ENCODE measurements around the gene FAR2. TPM values are rescaled to one million over a fixed set of nuclear protein-coding genes. Genes with fewer than 3 reads are reported as not detected.
"Not testable (repeated sequence)": the region's sequence is repeated elsewhere in the genome, so short reads cannot be mapped to it uniquely, and the experiment has no call there.

Gene FAR2
- total RNA-seq, 1 experiment from 2014 or later = 22.1 TPM

DNA sequence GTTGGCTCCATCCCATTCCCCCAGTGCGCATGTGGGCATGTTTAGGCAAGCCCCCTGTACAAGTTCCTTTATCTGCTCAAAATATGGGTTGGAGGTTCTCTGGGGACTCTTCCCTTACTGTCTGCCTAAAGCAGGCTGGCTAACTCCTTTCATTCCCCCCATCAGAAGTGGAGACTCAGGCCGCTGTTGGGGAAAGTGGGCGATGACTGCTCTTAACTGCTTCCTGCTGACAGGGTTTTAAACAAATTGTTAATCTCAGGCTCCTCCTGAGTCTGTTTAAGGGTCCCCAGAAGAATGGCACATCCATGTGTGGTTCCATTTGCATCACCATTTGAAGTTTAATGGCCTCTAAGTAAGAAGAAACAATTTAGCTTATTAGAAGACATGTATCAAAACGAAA lies 15.4 kb upstream of the FAR2 start:
- H2BK120ac ChIP-seq (ENCODE audit: low read depth, low read length, poor library complexity, severe bottlenecking) = no peak overlapping the region
- H3K23ac ChIP-seq (ENCODE audit: insufficient read length, low read depth, low read length) = no peak overlapping the region
- TF ChIP-seq, protein P1, sequence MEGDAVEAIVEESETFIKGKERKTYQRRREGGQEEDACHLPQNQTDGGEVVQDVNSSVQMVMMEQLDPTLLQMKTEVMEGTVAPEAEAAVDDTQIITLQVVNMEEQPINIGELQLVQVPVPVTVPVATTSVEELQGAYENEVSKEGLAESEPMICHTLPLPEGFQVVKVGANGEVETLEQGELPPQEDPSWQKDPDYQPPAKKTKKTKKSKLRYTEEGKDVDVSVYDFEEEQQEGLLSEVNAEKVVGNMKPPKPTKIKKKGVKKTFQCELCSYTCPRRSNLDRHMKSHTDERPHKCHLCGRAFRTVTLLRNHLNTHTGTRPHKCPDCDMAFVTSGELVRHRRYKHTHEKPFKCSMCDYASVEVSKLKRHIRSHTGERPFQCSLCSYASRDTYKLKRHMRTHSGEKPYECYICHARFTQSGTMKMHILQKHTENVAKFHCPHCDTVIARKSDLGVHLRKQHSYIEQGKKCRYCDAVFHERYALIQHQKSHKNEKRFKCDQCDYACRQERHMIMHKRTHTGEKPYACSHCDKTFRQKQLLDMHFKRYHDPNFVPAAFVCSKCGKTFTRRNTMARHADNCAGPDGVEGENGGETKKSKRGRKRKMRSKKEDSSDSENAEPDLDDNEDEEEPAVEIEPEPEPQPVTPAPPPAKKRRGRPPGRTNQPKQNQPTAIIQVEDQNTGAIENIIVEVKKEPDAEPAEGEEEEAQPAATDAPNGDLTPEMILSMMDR (conservative IDR thresholded peaks at IDR 0.05) = no peak
- H3K56ac ChIP-seq (ENCODE audit: insufficient read length, low read depth, low read length) = no peak overlapping the region
- H3K4me2 ChIP-seq (ENCODE audit: insufficient read depth, insufficient read length, low read length) = no peak overlapping the region
- no peak overlapping the region for H3K4ac ChIP-seq (ENCODE audit: low read depth, low read length)
- no peaks in the 10 kb centered on the region for H4K20me1 ChIP-seq (ENCODE audit: control insufficient read depth, insufficient read depth, insufficient read length)
- no peaks in the 10 kb centered on the region for H3K27me3 ChIP-seq (ENCODE audit: insufficient read depth, low read length)
- H3K9me3 ChIP-seq (ENCODE audit: control insufficient read depth, low read depth, low read length) = peaks cover 4% of the 10 kb centered on the region
- no peak overlapping the region for H4K91ac ChIP-seq (ENCODE audit: insufficient read length, low read depth, low read length)
- no peak overlapping the region for H2AK5ac ChIP-seq (ENCODE audit: insufficient read length, low read length)
- H4K8ac ChIP-seq (replicated peaks; ENCODE audit: insufficient read length, low read depth, low read length) = no peak overlapping the region
- no peaks in the 10 kb centered on the region for H3K79me2 ChIP-seq (ENCODE audit: insufficient read depth, low read length)
- no peak overlapping the region for H3K18ac ChIP-seq (ENCODE audit: insufficient read length, low read depth, low read length)
- no peak overlapping the region for H2BK20ac ChIP-seq (ENCODE audit: low read depth, low read length, poor library complexity, severe bottlenecking)
- H3K14ac ChIP-seq (ENCODE audit: insufficient read depth, low read length) = no peak overlapping the region
- H2BK12ac ChIP-seq (ENCODE audit: insufficient read length, low read depth, low read length) = no peak overlapping the region
- peak overlapping the region in 2 of 3 experiments; percentile 74 to 80; a peak in 4 of 7 replicates for H3K27ac Mint-ChIP-seq
- H2BK5ac ChIP-seq (ENCODE audit: insufficient read length, low read length) = no peak overlapping the region
- no peak overlapping the region for H2AFZ ChIP-seq (ENCODE audit: low read length)
- H3T11ph ChIP-seq (ENCODE audit: low read length) = no peak overlapping the region
- H3K4me1 Mint-ChIP-seq = peaks cover 14 to 16% of the 10 kb centered on the region in 2 experiments
- H3K4me3 Mint-ChIP-seq = peak overlapping the region in 1 of 2 experiments; percentile 5; a peak in 1 of 5 replicates
- no CpG with 5 or more reads among the region's 4 CpGs for WGBS (ENCODE audit: extremely low coverage, insufficient read length, low lambda C conversion rate)
- no peaks in the 10 kb centered on the region for H3K23me2 ChIP-seq (ENCODE audit: insufficient read length, low read depth, low read length, poor library complexity, severe bottlenecking)
- no peaks in the 10 kb centered on the region for H3K4me1 ChIP-seq (ENCODE audit: insufficient read depth, low read length)
- H3K27ac ChIP-seq (ENCODE audit: insufficient read length, low read depth, low read length) = no peak overlapping the region
- no peaks in the 10 kb centered on the region for H3K79me1 ChIP-seq (ENCODE audit: insufficient read depth, low read depth, low read length, poor library complexity, severe bottlenecking)
- no peak overlapping the region for H3K9ac ChIP-seq (ENCODE audit: extremely low read depth, insufficient read length, low read length)
- DNase-seq = peak; percentile 40
- peaks cover 6 to 19% of the 10 kb centered on the region in 2 experiments for H3K9me3 Mint-ChIP-seq
- peaks cover 0 to 10% (median 3%) of the 10 kb centered on the region in 3 experiments; a peak in 3 of 7 replicates for H3K36me3 Mint-ChIP-seq (ENCODE audit: insufficient read depth in 1 of 3, low read depth in 3 of 3)
- no peak overlapping the region for H4K5ac ChIP-seq (ENCODE audit: insufficient read length, low read depth, low read length)
- H3K27me3 Mint-ChIP-seq (ENCODE audit: low read depth) = no peaks in the 10 kb centered on the region; the same call in 1 of the 2 replicates
- no peak overlapping the region for H2BK15ac ChIP-seq (ENCODE audit: low read depth, low read length)

DNA sequence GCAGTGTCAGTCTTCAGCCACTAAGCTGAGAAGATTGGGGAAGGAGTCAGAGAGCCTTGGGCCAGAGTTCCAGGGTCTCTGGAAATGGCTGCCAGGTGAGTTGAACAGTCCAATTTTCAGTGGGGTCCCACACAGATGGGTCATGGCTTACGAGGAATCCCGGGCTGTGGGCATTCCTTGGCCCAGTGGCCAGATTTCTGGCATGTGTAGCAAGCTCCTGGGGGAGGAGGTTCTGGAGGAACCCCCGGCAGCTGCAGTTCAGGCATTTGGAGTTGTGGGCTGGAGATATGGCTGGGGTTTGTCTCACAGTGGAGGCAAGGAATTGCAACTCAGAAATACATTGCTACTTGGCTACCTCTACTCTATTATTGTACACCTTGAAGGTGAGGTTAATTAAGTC lies 10.8 kb upstream of the FAR2 start:
- H3T11ph ChIP-seq (ENCODE audit: low read length); H4K5ac ChIP-seq (ENCODE audit: insufficient read length, low read depth, low read length); H3K79me1 ChIP-seq (ENCODE audit: insufficient read depth, low read depth, low read length, poor library complexity, severe bottlenecking); H3K18ac ChIP-seq (ENCODE audit: insufficient read length, low read depth, low read length); H2BK120ac ChIP-seq (ENCODE audit: low read depth, low read length, poor library complexity, severe bottlenecking); H3K27me3 Mint-ChIP-seq (ENCODE audit: low read depth); DNase-seq; H3K14ac ChIP-seq (ENCODE audit: insufficient read depth, low read length); H3K23me2 ChIP-seq (ENCODE audit: insufficient read length, low read depth, low read length, poor library complexity, severe bottlenecking); H4K91ac ChIP-seq (ENCODE audit: insufficient read length, low read depth, low read length); H3K4me1 ChIP-seq (ENCODE audit: insufficient read depth, low read length); H2AK5ac ChIP-seq (ENCODE audit: insufficient read length, low read length); H4K8ac ChIP-seq (replicated peaks; ENCODE audit: insufficient read length, low read depth, low read length); H3K27ac Mint-ChIP-seq; H3K4me3 Mint-ChIP-seq; H2AFZ ChIP-seq (ENCODE audit: low read length); H3K27me3 ChIP-seq (ENCODE audit: insufficient read depth, low read length); H2BK15ac ChIP-seq (ENCODE audit: low read depth, low read length); H3K9ac ChIP-seq (ENCODE audit: extremely low read depth, insufficient read length, low read length); H3K9me3 ChIP-seq (ENCODE audit: control insufficient read depth, low read depth, low read length); H3K23ac ChIP-seq (ENCODE audit: insufficient read length, low read depth, low read length); H3K4ac ChIP-seq (ENCODE audit: low read depth, low read length); H2BK5ac ChIP-seq (ENCODE audit: insufficient read length, low read length); H2BK12ac ChIP-seq (ENCODE audit: insufficient read length, low read depth, low read length); H3K79me2 ChIP-seq (ENCODE audit: insufficient read depth, low read length); H3K27ac ChIP-seq (ENCODE audit: insufficient read length, low read depth, low read length); H3K56ac ChIP-seq (ENCODE audit: insufficient read length, low read depth, low read length); H3K4me2 ChIP-seq (ENCODE audit: insufficient read depth, insufficient read length, low read length); H4K20me1 ChIP-seq (ENCODE audit: control insufficient read depth, insufficient read depth, insufficient read length); H2BK20ac ChIP-seq (ENCODE audit: low read depth, low read length, poor library complexity, severe bottlenecking): not testable (repeated sequence)
- H3K4me1 Mint-ChIP-seq = peaks cover 11 to 22% of the 10 kb centered on the region in 2 experiments
- H3K36me3 Mint-ChIP-seq (ENCODE audit: insufficient read depth in 1 of 3, low read depth in 3 of 3) = peaks cover 11 to 28% (median 21%) of the 10 kb centered on the region in 3 experiments; a peak in 6 of 7 replicates
- no CpG with 5 or more reads among the region's 3 CpGs for WGBS (ENCODE audit: extremely low coverage, insufficient read length, low lambda C conversion rate)
- H3K9me3 Mint-ChIP-seq = peaks cover 25 to 51% of the 10 kb centered on the region in 2 experiments
